Mesenteric fat pad (tissue), 1 donor: ENCODE measurements around the gene RPL29. TPM values are rescaled to one million over a fixed set of nuclear protein-coding genes. Genes with fewer than 3 reads are reported as not detected.

Experiments used
- DNase-seq: peaks from one replicate; pipeline ENCODE4 v3.0.0-alpha.2; 2020; ENCODE audit warnings: low spot score
- total RNA-seq: library from RNA; stranded (reverse); fragmentation: NEBNext Ultra II Directional; extraction: Animal tissue kit (Norgen Biotek cat#: 25700); gene quantifications from one replicate; pipeline ENCODE4 v1.2.1, GENCODE V29; 2021
- donor health status: DM: yes; HTN: yes; CAD: no.

The RPL29 gene
- total RNA-seq, 1 donor from 2014 or later = 948 TPM

DNA sequence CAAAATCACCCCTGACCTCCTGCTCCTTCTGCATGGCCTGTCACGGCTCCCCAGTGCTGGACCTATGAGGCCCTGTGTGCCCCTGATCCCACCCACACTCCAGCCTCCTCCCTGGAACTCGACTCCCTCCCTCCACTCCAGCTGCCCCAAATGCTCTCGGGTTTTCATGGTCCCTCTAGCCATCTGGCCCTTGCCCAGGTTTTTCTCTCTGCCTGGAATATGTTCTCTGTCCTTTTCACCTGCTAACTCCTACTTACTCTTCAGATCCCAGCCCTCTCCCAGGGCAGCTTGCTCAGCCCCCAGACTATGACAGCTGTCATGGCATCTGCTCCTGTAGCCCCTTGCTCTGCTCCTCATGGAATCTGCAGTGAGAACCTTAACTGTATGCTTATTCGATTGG lies 30.3 kb upstream of the RPL29 start:
- no peak for DNase-seq

DNA sequence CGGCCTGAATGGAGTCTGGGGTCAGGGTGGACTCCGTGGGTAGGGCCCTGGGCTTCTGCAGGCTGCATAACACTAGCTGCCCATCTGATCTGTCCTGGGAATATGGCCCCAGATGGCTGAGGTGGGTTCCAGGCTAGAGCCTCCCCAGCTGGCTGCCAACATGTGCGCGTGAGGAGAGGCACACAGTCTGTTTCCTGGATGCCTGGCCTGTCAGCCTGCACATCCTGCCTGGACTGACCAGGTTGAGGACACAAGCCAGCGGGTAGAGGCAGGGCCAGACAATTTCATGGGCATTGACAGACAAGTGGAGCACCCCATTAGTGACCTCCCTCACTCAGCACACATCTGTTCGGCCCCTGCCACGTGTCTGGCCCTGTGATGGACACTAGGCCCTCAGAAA lies 29.8 kb upstream of the RPL29 start:
- DNase-seq = no peak

DNA sequence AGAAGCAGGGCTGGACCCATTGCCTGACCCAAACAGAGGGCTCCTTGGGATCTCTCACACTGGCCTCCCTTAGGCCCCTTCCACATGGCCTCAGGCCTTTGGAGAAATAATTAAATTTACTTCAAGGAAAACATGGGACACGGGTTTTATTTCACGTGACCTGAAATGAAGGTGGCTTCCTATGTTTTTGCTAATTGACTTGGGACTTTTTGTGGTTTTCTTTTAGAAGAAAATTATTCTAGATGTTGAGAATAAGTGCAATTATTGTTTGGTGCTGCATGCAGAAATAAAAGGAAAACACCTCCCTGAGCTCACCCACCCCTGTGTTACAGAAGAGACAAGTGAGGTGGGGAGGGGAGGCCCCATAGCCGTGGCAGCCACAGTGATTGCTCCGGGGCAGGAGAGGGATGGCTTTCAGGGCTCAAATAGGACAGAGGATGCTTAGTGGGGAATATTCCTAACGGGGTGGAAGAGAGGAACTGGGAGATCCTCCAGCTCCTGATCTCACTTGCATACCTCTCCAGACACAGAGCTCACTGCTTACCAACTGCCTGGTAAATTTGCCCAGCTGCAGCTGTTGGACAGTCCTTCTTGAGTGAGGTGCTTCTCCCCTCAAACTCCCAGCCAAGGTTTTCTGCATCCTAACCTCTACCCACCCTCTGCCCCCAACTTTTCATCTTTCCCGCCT lies 29.2 kb upstream of the RPL29 start:
- no peak for DNase-seq

DNA sequence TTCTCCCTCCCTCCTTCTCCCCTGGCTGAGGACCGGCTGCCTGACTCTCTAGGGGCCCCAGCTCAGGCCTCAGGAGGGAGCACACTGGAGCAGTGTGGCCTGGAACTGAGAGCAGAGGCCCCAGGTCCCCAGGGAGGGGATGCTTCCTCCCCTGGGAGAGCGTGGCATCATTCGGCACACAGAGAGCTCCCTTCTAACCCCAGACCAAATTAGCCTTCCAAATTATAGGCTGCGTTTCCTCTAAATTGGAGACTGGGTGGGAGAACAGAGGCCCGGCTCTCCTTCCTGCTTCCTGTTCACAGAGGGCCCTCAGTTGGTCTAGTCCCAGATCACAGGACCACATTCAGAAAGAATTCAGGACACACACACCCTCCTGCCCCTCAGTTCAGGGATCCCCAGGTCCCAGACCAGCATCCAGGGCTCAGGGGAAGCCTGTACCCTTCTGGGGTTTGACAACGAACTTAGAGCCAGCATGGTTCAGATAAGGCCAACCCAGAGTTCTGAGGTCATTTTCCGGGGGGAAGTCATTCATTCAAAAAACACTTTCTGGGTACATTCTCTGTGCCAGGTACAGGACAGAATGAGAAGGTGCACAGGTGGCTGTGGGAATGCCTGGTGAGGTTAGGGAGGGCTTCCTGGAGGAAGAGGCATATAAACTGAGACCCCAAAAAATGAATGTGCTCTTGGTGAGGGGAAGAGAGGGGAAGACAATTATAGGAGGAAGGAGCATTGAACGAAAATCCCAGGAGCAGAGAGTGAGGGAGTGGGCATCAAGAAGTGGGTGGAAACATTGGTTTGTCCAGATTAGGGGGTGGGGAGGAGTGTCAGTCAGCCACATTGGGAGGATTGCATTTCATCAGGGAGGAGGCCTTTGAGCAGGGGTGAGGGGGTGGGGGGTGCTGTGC lies 28.4 kb upstream of the RPL29 start:
- DNase-seq = no peak

DNA sequence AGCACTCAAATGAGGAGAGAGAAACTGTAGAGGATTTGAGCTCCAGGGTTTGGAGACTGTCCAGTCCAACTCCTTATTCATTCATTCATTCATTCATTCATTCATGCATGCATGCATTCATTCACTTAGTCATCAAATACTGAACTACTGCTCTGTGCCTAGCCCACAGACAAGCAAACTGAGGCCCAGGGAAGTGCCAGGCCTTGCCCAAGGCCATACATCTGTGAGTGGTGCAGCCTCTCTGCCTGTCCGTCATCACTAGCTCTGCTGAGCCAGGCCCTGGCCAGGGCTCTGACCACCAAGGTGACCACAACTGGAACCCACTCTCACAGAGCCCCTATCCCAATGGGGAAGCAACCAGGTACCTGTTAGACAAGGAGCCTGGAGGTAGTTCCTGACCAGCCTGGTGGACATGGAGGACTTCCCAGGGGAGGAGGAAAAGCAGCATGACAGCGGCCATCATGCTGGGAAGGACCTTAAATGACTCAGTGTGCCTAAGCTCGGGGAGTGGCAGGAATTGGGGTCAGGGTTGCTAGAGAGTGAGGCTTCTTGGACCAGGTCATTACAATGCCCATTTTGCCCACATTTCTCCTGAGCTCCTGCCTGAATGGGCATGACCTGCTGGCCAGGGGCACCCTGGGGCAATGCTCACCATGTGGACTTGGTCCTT lies 27.5 kb upstream of the RPL29 start:
- no peak for DNase-seq

DNA sequence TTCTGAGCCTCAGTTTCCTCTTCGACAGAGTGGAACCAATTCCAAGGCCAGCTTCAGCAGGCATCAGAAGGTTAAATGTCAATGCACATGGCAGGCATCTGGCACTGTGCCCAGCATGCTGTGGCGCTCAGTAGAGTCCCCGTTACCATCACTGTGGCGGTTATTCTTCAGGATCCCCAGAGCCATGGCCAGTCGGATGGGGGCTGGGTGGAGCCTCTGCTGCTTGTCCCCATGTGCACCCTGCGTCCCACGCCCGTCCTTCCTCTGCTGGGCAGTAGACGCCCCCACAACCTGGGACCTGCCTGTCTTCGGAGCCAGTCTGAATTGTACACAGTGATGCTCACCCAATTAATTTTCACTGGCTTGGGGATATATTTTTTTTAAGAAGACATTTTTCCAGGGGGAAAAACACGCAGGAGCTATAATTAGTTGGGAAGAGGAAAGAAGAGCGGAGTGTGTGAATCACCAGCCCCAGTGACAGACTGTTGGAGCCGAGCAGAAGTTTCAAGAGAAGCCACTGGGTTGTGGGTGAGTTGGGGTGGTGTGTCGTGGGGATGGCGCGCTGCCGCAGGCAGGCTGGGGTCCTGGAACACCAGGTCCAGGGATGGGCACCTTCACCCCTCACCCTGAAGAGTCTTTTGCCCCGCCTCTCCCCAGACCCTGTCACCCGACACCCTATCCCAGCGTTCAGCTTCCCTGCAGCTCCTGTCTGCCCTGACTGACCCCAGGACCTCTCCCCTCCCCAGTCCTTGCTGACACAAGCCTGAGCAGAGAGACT lies 26.8 kb upstream of the RPL29 start:
- DNase-seq = no peak

DNA sequence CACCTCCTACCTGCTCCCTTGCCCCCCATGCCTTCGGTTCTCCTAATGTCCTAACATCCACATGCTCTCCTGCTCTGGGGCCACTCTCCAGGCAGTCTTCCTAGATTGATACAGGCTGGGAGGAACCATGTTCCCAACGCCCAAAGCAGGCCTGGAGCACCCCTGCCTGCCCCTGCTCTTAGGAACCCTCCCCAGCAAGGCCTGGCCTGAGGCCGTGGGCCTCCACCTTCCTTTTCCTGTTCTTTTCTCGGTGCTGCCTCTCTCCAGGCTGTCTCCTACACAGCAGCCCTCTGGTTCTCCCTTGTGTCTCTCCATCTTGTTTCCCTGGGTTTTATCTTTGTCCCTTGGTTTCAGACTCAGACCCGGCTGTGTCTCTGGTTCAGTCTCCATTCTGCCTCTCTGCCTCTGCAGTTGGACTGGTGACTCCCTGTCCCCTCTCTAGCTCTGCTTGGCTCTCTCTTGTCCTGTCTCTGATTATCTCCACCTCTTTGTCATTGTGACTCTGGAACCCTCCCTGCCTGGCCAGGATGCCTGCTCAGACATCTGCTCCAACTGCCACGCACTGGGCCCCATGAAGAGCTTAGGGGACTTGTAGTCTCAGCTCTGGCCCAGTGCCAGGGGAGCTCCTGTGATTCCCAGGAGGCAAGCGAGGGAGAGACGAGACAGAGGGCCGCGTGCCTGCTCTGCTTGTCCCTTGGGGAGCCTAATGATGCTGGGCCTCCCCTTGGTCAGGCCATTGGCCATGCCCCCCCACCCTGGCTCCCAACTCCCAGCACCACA lies 26.0 kb upstream of the RPL29 start:
- DNase-seq = no peak

DNA sequence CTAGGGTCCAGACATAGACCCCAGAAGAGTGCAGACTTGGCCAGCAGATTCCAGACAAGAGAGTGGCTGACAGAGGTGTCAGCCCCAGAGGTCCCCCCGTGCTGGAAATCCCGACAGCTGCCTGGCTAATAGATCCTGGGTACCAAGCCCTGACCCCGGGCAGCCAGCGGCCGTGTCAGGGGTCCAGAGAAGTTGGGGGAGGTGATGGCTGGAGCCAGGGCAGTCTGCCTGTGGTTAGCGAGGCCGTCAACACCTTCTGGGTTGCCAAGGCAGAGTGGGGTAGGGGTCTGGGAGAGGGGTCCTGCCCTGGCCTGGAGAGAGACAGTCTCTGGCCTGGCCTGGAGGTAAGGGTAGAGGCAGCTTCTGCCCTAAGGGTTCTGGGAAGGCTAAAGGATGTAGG lies 25.1 kb upstream of the RPL29 start:
- no peak for DNase-seq

DNA sequence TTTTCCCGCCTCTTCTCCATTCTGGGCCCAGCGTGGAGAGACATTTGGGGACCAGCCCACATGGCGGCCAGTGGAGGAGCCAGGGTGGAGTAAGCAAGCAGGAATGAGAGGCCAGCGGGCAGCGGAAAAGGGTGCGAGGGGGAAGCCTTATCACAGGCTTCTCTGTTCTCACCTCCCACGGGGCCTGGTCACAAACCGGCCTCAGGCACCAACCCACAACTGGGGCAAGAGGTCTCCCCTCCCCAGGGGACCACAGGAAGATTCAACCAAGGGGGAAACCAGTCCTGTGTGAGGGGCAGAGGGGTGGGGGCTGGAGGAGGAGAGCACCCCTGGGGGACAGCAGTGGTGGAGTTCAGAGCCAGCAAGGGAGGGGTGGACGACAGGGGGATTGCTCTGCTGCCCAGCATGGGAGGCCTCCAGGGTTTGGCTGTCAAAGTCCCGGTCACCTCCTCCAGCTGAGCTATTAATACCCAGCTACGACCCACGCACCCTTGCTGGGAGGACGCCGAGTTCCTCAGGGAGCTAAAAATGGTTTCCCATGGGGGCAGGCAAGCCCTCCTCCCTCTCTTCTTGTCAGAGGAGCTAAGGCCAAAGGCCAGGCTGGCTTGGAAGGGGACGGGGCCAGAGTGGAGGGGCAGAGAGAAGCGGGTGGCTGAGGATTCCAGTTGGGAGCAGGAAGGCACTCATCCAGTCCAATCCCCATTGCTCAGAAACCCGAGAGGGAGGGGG lies 23.8 kb upstream of the RPL29 start:
- DNase-seq = no peak

DNA sequence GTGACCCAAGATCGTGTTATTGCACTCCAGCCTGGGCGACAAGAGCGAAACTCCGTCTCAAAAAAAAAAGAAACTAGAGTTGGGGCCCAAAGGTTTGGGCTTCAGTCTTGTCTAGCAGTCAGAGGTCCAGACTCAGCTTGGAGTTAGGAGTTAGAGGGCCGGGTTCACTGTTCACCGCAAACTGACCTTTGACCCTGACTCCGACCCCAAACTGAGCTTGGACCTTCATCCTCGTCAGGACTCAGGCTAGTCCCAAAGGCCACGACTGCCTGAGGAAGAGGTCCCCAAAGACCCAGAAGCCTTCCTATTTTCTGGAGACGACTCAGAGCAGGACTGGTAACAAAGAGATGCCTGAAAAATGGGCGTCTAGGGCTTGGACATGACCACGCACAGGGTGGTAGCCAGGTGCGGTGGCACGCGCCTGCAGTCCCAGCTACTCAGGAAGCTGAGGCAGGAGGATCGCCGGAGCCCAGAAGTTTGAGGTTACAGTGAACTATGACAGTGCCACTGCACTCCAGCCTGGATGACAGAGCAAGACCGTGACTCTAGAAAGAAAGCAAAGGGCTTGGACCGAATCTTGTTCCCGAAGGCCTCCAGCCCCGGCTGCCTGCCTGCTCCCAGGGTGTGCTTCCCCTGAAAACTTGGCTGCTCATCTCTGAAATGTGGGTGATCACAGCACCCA lies 22.8 kb upstream of the RPL29 start:
- DNase-seq = no peak

DNA sequence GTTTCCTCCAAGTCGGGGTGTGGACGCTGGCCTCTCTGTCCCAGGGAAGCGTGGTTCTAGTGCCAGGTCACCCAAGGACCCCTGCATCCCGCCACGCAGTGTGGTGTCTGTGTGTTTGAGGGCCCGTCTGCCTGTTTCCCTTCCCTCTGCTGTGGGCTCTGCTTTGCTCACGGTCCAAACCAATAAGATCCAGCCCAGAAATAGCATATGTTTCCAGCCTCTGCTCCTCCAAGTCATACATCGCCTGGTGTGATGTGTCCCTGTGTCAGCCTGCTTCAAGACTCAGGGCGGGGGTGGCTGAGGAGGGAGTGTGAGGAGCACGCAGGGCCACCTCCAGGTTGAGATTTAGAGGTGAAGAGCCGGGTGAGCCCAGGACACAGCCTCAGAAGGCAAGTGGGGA lies 21.9 kb upstream of the RPL29 start:
- DNase-seq = no peak

DNA sequence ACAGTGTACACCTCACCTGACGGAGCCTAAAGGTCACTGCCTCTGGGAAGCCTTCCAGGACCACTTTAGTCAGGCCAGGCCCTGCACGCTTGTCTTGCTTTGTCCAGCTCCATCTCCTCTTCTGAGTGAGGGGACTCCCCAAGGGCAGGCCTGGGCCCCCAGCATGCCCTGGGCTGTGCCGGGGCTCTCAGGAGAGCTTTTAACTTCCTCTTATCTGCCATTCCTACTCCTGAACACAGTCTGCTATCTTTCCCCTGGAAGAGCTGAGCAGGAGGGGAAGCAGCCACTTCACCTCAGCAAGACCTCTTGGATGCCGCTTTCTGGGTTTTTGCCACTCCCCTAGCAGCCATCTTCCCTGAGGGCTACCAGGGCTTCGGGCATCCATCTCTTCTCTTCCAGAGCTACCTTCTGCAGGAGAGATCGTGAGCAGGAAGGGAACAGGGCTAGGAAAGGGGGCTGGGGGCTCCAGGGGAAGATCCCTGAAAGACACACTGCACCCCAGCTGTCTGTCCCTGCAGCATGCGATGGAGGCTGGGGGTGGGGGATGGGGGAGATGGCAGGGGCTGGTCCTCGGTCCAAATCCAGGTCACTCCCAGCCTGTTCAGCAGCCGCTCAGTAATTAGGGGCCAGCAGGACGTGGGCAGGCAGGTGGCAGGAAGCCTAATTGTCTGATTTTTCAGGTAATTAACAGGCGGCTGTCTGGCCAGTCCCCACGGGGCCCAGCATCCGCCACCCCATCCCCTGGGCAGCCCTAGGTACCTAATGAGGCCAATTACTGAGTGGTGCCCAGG lies 19.9 kb upstream of the RPL29 start:
- no peak for DNase-seq

DNA sequence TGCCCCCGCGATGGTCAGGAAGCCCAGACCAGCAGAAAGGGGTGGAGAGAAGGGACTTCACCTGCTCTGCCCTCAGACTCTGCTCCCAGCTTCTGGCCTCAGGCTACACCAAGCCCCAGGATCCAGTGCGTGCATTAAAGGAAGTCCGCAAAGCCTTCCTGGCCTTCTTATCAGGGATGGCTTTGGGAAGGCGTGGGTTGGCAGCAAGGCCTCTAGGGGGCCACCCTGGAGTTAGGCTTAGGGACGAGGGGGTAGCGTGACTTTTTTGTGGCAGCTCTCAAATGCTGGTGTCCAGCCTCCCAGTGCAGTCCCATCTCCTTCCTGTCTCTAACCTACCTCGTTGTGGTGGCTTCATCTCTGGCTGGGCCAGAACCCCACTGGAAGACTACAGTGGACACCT lies 18.9 kb upstream of the RPL29 start:
- DNase-seq = no peak

DNA sequence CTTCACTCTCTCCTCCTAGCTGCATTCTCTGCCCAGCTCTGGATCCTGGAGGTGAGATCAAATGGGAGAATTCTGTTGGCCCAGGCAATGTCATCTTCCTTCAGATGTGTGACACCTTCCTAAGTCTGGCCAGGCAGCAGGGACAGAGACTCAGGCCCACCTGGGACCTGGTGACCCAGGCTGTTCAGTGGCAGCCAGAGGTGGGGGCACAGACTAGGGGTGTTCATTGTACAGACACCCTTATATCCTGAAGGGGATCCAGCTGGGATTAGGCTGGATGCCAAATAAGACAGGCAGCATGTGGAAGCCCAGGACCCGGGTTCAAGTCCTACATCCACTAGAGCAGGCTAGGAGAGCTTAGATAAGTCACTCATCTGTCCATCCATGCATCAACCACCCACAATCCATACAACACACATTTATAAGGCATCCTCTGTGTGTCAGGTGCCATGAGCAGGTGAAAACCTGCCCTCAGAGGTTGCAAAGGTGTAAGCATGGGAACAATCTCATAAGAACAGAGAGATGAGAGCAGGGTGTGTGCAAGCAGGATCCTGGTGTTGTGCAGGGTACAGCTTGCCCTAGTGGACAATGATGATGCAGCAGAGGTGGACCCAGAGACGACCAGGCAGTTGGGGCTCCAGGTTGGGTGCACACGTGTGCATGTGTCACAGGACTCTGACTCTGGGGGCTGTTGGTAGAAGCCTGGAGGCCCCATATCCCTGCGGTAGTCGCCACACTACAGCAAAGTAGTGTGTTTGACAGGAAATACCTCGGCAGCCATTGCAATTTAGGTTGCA lies 18.3 kb upstream of the RPL29 start:
- no peak for DNase-seq

DNA sequence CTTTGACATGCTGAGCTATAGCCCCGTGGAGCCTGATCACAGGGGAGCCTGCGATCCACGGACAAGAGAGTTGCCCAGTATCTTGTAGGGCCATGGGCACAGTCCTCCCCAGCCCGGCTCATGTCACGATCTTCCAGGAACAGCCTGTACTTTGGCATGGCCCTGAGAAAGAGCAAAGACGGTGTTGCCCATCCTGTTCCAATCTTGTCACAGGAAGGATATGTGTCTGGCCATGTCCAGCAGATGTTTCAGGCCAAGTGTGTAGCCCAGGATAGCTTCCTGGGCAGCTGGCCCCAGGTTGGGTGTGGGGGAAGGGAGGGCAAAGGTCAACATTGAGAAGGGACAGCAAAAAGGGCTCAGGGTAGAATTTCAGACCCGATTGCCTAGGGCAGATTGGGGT lies 17.0 kb upstream of the RPL29 start:
- no peak for DNase-seq

DNA sequence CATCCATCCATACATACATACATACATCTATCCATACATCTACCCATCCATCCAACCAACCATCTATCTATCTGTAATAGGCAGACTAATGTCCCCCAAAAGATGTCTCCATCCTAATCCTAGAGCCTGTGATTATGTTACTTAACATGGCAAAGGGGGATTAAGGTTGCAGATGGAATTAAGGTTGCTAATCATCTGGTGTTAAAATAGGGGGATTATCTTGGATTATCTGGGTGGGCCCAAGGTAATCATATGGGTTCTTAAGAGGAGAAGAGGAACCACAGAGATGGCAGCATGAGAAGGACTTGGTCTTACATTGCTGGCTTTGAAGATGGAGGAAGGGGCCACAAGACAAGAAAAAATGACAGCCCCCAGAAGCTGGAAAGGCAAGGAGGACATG lies 14.7 kb upstream of the RPL29 start:
- no peak for DNase-seq

DNA sequence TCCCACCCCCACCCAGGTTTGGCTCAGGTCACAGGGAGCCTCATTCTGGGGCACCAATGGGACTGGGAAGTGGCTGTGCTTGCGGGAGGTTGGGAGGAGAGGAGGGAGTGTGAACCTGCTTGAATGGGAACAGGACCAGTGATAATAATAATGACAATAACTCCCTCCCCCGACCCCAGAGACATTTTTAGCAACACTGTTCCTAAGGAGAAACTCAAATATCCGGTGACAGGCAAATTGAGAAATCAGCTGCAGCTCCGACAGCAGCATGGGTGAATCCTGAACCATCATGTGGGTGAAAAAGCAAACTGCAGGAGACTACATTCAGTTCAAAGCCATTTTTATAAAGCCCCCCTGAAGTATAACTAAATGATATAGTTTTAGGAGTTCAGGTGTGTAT lies 11.6 kb upstream of the RPL29 start:
- DNase-seq = no peak

DNA sequence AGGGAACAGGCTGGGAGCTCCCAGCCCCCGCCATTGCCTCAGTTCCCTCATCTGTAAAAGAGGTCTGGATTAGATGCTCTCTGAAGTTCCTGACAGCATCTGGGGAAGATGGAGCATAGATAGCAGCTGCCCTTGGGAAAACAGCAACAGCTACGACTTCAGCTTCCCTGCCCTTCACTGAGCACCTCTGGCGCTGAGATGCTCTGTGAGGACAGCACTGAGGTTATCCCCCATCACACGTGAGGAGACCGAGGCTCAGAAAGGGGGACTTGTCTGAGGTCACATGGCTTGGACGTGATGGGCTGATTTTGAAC lies 11.1 kb upstream of the RPL29 start:
- no peak for DNase-seq
